Measurements from ENCODE around the gene SLC9A9.
"Not testable (repeated sequence)": the region's sequence is repeated elsewhere in the genome, so short reads cannot be mapped to it uniquely, and the experiment has no call there.

Gene SLC9A9

DNA sequence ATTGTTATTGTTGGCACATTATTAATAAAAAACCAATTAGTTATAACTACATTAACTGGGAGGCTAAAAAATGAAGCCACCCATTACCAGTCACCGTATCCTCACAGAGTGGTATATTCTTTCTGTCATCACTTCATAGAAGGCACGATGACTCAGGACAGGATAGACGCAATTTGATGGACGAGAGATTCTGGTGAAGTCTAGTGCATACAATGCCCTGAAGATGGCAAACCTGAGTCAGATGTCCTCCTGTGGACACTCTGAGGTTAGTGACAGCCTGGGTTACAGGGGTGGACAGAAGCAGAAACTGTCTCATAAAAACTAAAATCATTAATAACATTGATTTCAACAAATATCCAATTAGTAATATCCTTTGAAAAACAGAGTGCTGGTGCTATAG, 150.3 kb downstream of the SLC9A9 start:
- no peaks in the 10 kb centered on the region for H3K4me1 ChIP-seq (ENCODE audit: low read length)
- no peaks in the 10 kb centered on the region for H3K27me3 ChIP-seq (ENCODE audit: low read depth, low read length)
- H3K36me3 ChIP-seq (replicated peaks; ENCODE audit: low read depth, low read length) = no peaks in the 10 kb centered on the region
- H3K4me3 ChIP-seq (ENCODE audit: low read length) = no peak overlapping the region
- H3K4me2 ChIP-seq (ENCODE audit: low read length) = no peak overlapping the region
- no peak for TF ChIP-seq EZH2phosphoT487 (IDR thresholded peaks at IDR 0.05; ENCODE audit: low read depth)
- TF ChIP-seq, protein P1, sequence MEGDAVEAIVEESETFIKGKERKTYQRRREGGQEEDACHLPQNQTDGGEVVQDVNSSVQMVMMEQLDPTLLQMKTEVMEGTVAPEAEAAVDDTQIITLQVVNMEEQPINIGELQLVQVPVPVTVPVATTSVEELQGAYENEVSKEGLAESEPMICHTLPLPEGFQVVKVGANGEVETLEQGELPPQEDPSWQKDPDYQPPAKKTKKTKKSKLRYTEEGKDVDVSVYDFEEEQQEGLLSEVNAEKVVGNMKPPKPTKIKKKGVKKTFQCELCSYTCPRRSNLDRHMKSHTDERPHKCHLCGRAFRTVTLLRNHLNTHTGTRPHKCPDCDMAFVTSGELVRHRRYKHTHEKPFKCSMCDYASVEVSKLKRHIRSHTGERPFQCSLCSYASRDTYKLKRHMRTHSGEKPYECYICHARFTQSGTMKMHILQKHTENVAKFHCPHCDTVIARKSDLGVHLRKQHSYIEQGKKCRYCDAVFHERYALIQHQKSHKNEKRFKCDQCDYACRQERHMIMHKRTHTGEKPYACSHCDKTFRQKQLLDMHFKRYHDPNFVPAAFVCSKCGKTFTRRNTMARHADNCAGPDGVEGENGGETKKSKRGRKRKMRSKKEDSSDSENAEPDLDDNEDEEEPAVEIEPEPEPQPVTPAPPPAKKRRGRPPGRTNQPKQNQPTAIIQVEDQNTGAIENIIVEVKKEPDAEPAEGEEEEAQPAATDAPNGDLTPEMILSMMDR (IDR thresholded peaks at IDR 0.05; ENCODE audit: low read depth, low read length) = no peak
- no peak overlapping the region for H3K27ac ChIP-seq (ENCODE audit: low read length)
- H4K20me1 ChIP-seq (ENCODE audit: insufficient read depth, low read length) = no peaks in the 10 kb centered on the region
- H2AFZ ChIP-seq (ENCODE audit: low read depth, low read length) = no peak overlapping the region
- no peaks in the 10 kb centered on the region for H3K79me2 ChIP-seq (ENCODE audit: low read length)
- H3K9ac ChIP-seq (ENCODE audit: low read length) = no peak overlapping the region
- no peaks in the 10 kb centered on the region for H3K9me3 ChIP-seq (ENCODE audit: insufficient read depth, low read length)

DNA sequence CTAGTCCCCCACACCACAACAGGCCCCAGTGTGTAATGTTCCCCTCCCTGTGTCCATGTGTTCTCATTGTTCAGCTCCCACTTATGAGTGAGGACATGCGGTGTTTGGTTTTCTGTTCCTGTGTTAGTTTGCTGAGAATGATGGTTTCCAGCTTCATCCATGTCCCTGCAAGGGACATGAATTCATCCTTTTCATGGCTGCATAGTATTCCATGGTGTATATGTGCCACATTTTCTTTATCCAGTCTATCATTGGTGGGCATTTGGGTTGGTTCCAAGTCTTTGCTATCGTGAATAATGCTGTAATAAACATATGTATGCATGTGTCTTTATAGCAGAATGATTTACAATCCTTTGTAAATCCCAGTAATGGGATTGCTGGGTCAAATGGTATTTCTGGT, 152.9 kb downstream of the SLC9A9 start:
- not testable (repeated sequence) for H3K4me3 ChIP-seq (ENCODE audit: low read length); H3K27ac ChIP-seq (ENCODE audit: low read length); H3K9me3 ChIP-seq (ENCODE audit: insufficient read depth, low read length); H3K79me2 ChIP-seq (ENCODE audit: low read length); H3K36me3 ChIP-seq (replicated peaks; ENCODE audit: low read depth, low read length); H2AFZ ChIP-seq (ENCODE audit: low read depth, low read length); H4K20me1 ChIP-seq (ENCODE audit: insufficient read depth, low read length); H3K27me3 ChIP-seq (ENCODE audit: low read depth, low read length); H3K4me2 ChIP-seq (ENCODE audit: low read length); H3K4me1 ChIP-seq (ENCODE audit: low read length); H3K9ac ChIP-seq (ENCODE audit: low read length)

DNA sequence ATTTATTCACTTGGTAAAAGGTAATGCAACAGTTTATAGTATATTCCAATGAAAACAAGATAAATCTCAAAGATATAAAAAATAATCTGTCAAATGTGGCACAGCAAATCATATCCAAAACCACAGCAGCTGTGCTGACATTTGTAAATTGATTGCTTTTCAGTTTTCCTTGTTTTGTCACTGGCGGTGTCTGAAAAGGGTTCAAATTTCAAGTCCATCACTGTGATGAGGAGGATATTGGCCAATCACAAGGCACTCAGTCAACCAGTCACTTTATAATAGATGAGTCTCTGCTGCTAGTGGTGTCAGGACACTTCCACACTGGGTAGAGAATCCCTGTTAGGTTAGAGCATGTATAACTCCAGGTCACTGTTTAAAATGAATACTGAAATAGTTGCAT, 154.8 kb downstream of the SLC9A9 start:
- Histone ChIP-seq H4K20me1 (ENCODE audit: insufficient read depth, low read length) (no peaks in the 10 kb centered on the region), H3K4me1 (ENCODE audit: low read length) (no peaks in the 10 kb centered on the region), H3K9me3 (ENCODE audit: insufficient read depth, low read length) (no peaks in the 10 kb centered on the region), H3K9ac (ENCODE audit: low read length) (no peak overlapping the region), H3K36me3 (replicated peaks; ENCODE audit: low read depth, low read length) (no peaks in the 10 kb centered on the region), H3K27me3 (ENCODE audit: low read depth, low read length) (no peaks in the 10 kb centered on the region), H3K27ac (ENCODE audit: low read length) (no peak overlapping the region), H3K4me3 (ENCODE audit: low read length) (no peak overlapping the region), H2AFZ (ENCODE audit: low read depth, low read length) (no peak overlapping the region), H3K79me2 (ENCODE audit: low read length) (no peaks in the 10 kb centered on the region), H3K4me2 (ENCODE audit: low read length) (no peak overlapping the region)
- TF ChIP-seq EZH2phosphoT487 (IDR thresholded peaks at IDR 0.05; ENCODE audit: low read depth) = no peak
- TF ChIP-seq, protein P1 (IDR thresholded peaks at IDR 0.05; ENCODE audit: low read depth, low read length) = no peak

DNA sequence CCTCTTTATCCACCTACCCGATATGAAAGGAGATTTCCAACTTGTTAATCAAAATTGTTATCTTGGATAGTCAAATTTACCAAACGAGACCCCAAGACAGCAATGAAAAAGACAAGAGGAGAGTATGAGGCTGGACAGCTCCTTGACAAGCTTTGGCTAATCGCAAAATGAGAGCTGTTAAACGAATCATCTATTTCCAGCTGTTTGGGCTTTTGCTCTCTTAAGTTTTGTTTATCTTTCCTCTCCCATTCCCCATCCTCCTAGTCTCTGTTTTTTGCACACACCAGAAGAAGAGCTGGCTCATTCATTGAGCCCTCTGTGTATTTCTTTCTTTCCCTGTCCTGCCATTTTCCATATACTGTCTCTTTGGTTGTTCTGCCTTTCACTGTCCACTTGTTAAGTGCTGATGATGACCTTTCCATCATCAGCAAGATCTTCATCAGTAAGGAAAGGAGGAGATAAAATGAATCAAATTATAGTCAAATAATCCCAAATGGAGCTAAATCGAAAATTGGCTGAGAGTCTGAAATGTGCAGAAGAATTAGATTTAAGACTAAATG, 161.6 kb downstream of the SLC9A9 start:
- Histone ChIP-seq H3K27me3 (ENCODE audit: low read depth, low read length) (no peaks in the 10 kb centered on the region), H3K79me2 (ENCODE audit: low read length) (no peaks in the 10 kb centered on the region), H3K4me2 (ENCODE audit: low read length) (no peak overlapping the region), H3K9me3 (ENCODE audit: insufficient read depth, low read length) (no peaks in the 10 kb centered on the region), H4K20me1 (ENCODE audit: insufficient read depth, low read length) (no peaks in the 10 kb centered on the region), H3K36me3 (replicated peaks; ENCODE audit: low read depth, low read length) (no peaks in the 10 kb centered on the region), H2AFZ (ENCODE audit: low read depth, low read length) (no peak overlapping the region), H3K9ac (ENCODE audit: low read length) (no peak overlapping the region), H3K4me3 (ENCODE audit: low read length) (no peak overlapping the region), H3K27ac (ENCODE audit: low read length) (no peak overlapping the region), H3K4me1 (ENCODE audit: low read length) (no peaks in the 10 kb centered on the region)
- TF ChIP-seq EZH2phosphoT487 (IDR thresholded peaks at IDR 0.05; ENCODE audit: low read depth) = no peak
- TF ChIP-seq, protein P1 (IDR thresholded peaks at IDR 0.05; ENCODE audit: low read depth, low read length) = no peak

DNA sequence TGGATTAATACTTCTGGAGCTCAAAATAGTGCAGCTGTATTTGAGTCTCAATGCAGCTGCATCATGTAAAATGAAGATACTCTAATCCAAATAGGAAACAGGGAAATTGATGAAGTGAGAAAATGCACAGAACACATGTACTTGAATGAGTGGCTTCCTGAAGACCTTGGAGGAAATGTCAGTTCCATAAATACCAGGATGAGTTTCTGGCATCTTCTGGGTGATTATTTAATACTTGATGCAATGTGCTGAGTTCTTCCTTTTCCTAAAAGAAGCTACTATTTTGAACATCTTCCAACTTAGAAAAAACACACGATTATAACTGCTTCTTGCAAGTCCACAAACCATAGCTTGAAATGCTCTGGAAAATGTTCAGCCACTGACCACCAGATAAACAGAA, 162.8 kb downstream of the SLC9A9 start:
- Histone ChIP-seq H3K9me3 (ENCODE audit: insufficient read depth, low read length) (no peaks in the 10 kb centered on the region), H3K36me3 (replicated peaks; ENCODE audit: low read depth, low read length) (no peaks in the 10 kb centered on the region), H2AFZ (ENCODE audit: low read depth, low read length) (no peak overlapping the region), H3K4me2 (ENCODE audit: low read length) (no peak overlapping the region), H4K20me1 (ENCODE audit: insufficient read depth, low read length) (no peaks in the 10 kb centered on the region), H3K9ac (ENCODE audit: low read length) (no peak overlapping the region), H3K4me3 (ENCODE audit: low read length) (no peak overlapping the region), H3K4me1 (ENCODE audit: low read length) (no peaks in the 10 kb centered on the region), H3K79me2 (ENCODE audit: low read length) (no peaks in the 10 kb centered on the region), H3K27me3 (ENCODE audit: low read depth, low read length) (no peaks in the 10 kb centered on the region), H3K27ac (ENCODE audit: low read length) (no peak overlapping the region)
- TF ChIP-seq EZH2phosphoT487 (IDR thresholded peaks at IDR 0.05; ENCODE audit: low read depth) = no peak
- TF ChIP-seq, protein P1 (IDR thresholded peaks at IDR 0.05; ENCODE audit: low read depth, low read length) = no peak
